Measurements from ENCODE around the gene CRYBA4. TPM values are rescaled to one million over a fixed set of nuclear protein-coding genes. Genes with fewer than 3 reads are reported as not detected.
A peak's percentile ranks its signal among the peaks of the same experiment; 100 is the strongest.

The CRYBA4 gene
- total RNA-seq, 1 experiment from 2014 or later = 0.52 TPM

DNA sequence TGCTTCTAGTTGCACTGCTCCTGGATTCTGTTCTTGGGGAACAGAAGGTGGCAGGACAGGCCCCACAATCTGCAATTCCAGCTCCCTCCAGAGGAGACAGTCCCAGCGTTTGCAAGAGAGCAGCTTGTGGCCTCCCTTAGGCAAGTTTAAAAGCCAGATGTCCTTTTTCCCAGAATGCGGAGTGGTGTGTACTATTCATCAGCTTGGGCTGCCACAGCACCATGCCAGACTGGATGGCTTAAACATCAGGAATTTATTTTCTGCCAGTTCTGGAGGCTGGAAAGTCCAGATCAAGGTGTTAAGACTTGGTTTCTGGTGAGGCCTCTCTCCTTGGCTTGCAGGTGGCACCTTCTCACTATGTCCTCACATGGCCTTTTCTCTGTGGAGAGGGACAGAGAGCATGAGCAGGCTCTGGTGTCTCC is 47.3 kb downstream of the CRYBA4 start:
- Histone ChIP-seq H2BK12ac (ENCODE audit: insufficient read length, low read depth, low read length) (no peak overlapping the region), H3K4me1 (ENCODE audit: insufficient read depth, low read length) (peaks cover 7% of the 10 kb centered on the region; the same call in 1 of the 2 replicates), H3T11ph (ENCODE audit: low read length) (no peak overlapping the region), H3K23me2 (ENCODE audit: insufficient read length, low read depth, low read length, poor library complexity, severe bottlenecking) (peaks cover 8% of the 10 kb centered on the region), H3K9ac (ENCODE audit: extremely low read depth, insufficient read length, low read length) (no peak overlapping the region), H3K27me3 (ENCODE audit: insufficient read depth, low read length) (no peaks in the 10 kb centered on the region), H2BK15ac (ENCODE audit: low read depth, low read length) (no peak overlapping the region), H3K79me1 (ENCODE audit: insufficient read depth, low read depth, low read length, poor library complexity, severe bottlenecking) (no peaks in the 10 kb centered on the region), H3K4ac (ENCODE audit: low read depth, low read length) (no peak overlapping the region), H3K14ac (ENCODE audit: insufficient read depth, low read length) (no peak overlapping the region), H4K8ac (replicated peaks; ENCODE audit: insufficient read length, low read depth, low read length) (no peak overlapping the region), H2BK120ac (ENCODE audit: low read depth, low read length, poor library complexity, severe bottlenecking) (no peak overlapping the region), H3K4me2 (ENCODE audit: insufficient read depth, insufficient read length, low read length) (no peak overlapping the region), H2BK20ac (ENCODE audit: low read depth, low read length, poor library complexity, severe bottlenecking) (no peak overlapping the region), H2AK5ac (ENCODE audit: insufficient read length, low read length) (no peak overlapping the region), H4K91ac (ENCODE audit: insufficient read length, low read depth, low read length) (no peak overlapping the region), H4K5ac (ENCODE audit: insufficient read length, low read depth, low read length) (no peak overlapping the region), H2BK5ac (ENCODE audit: insufficient read length, low read length) (no peak overlapping the region), H3K23ac (ENCODE audit: insufficient read length, low read depth, low read length) (no peak overlapping the region), H2AFZ (ENCODE audit: low read length) (no peak overlapping the region), H3K27ac (ENCODE audit: insufficient read length, low read depth, low read length) (no peak overlapping the region), H4K20me1 (ENCODE audit: control insufficient read depth, insufficient read depth, insufficient read length) (no peaks in the 10 kb centered on the region), H3K79me2 (ENCODE audit: insufficient read depth, low read length) (no peaks in the 10 kb centered on the region), H3K56ac (ENCODE audit: insufficient read length, low read depth, low read length) (no peak overlapping the region), H3K18ac (ENCODE audit: insufficient read length, low read depth, low read length) (no peak overlapping the region), H3K9me3 (ENCODE audit: control insufficient read depth, low read depth, low read length) (no peaks in the 10 kb centered on the region)
- H3K4me1 Mint-ChIP-seq = peaks cover 40 to 73% of the 10 kb centered on the region in 2 experiments
- no peaks in the 10 kb centered on the region for H3K27me3 Mint-ChIP-seq (ENCODE audit: low read depth)
- no peaks in the 10 kb centered on the region for H3K9me3 Mint-ChIP-seq
- H3K4me3 Mint-ChIP-seq = no peak overlapping the region
- no CpG with 5 or more reads among the region's 2 CpGs for WGBS (ENCODE audit: extremely low coverage, insufficient read length, low lambda C conversion rate)
- TF ChIP-seq, protein P1, sequence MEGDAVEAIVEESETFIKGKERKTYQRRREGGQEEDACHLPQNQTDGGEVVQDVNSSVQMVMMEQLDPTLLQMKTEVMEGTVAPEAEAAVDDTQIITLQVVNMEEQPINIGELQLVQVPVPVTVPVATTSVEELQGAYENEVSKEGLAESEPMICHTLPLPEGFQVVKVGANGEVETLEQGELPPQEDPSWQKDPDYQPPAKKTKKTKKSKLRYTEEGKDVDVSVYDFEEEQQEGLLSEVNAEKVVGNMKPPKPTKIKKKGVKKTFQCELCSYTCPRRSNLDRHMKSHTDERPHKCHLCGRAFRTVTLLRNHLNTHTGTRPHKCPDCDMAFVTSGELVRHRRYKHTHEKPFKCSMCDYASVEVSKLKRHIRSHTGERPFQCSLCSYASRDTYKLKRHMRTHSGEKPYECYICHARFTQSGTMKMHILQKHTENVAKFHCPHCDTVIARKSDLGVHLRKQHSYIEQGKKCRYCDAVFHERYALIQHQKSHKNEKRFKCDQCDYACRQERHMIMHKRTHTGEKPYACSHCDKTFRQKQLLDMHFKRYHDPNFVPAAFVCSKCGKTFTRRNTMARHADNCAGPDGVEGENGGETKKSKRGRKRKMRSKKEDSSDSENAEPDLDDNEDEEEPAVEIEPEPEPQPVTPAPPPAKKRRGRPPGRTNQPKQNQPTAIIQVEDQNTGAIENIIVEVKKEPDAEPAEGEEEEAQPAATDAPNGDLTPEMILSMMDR (conservative IDR thresholded peaks at IDR 0.05) = peak; percentile 58
- H3K36me3 Mint-ChIP-seq (ENCODE audit: insufficient read depth in 1 of 3, low read depth in 3 of 3) = peaks cover 38 to 68% (median 55%) of the 10 kb centered on the region in 3 experiments; a peak in 6 of 7 replicates
- peak; percentile 76 for DNase-seq
- H3K27ac Mint-ChIP-seq = peak overlapping the region in 2 of 3 experiments; percentile 33 to 81; a peak in 2 of 7 replicates
